HFFc6 (cell line): ENCODE results near the gene KRT26. TPM values are rescaled to one million over a fixed set of nuclear protein-coding genes. Genes with fewer than 3 reads are reported as not detected.

Experiments
- DNase-seq: peaks from one replicate; pipeline ENCODE4 v3.0.0-alpha.2; 2018
- H3K27ac Mint-ChIP-seq: 2 replicates; pipeline ENCODE4 v1.8.0; 2020; ENCODE audit warnings: mild to moderate bottlenecking, mixed read lengths
- H3K27me3 Mint-ChIP-seq: 2 replicates; pipeline ENCODE4 v1.8.0; 2021; ENCODE audit warnings: mild to moderate bottlenecking, moderate library complexity, mixed read lengths; ENCODE audit not compliant: insufficient read depth
- H3K36me3 Mint-ChIP-seq: 2 replicates; pipeline ENCODE4 v1.8.0; 2021; ENCODE audit warnings: low read depth, mixed read lengths
- H3K4me1 Mint-ChIP-seq: 2 replicates; pipeline ENCODE4 v1.8.0; 2020; ENCODE audit warnings: low read depth, mixed read lengths
- H3K4me3 Mint-ChIP-seq: 2 replicates; pipeline ENCODE4 v1.8.0; 2020; ENCODE audit warnings: mild to moderate bottlenecking, moderate library complexity, mixed read lengths
- H3K9me3 Mint-ChIP-seq: 2 replicates; pipeline ENCODE4 v1.8.0; 2020; ENCODE audit warnings: mild to moderate bottlenecking, mixed read lengths
- total RNA-seq, 6 experiments: library from RNA; stranded (reverse); fragmentation: NEBNext Ultra II Directional; extraction: Animal tissue kit (Norgen Biotek cat#: 25700); gene quantifications; 2 replicates in 1 of 6; 3 replicates in 5 of 6; pipeline ENCODE4 v1.2.3, GENCODE V29; 2021
- TF ChIP-seq, protein P1 (sequence below): fragments of 200-600 bp; sonication (generic); IDR thresholded peaks from 2 replicates; pipeline ENCODE4 v1.5.0; 2021; ENCODE audit warnings: antibody characterized with exemption, mild to moderate bottlenecking

KRT26 gene
- total RNA-seq, 6 experiments from 2014 or later = not detected

DNA sequence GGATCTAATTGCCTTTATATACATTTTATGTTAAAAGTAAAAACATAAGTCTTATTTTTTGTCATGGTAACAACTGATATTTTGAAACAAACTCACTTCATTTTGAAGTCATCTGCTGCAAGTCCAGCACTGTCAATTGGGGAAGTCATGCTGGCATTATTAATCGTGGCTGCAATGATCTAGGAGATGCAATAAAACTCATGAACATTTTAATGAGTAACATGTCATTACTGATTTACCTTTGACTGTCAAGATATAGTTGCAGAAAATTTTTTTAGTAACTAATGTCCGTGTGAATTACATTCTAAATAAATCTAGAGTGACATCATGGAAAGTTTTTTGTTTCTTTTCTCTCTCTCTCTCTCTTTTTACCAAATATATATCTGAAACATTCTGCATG is 51.1 kb downstream of the KRT26 start:
- H3K9me3 Mint-ChIP-seq = no peaks in the 10 kb centered on the region
- no peaks in the 10 kb centered on the region for H3K36me3 Mint-ChIP-seq
- H3K27me3 Mint-ChIP-seq = peaks cover 40% of the 10 kb centered on the region
- TF ChIP-seq, protein P1, sequence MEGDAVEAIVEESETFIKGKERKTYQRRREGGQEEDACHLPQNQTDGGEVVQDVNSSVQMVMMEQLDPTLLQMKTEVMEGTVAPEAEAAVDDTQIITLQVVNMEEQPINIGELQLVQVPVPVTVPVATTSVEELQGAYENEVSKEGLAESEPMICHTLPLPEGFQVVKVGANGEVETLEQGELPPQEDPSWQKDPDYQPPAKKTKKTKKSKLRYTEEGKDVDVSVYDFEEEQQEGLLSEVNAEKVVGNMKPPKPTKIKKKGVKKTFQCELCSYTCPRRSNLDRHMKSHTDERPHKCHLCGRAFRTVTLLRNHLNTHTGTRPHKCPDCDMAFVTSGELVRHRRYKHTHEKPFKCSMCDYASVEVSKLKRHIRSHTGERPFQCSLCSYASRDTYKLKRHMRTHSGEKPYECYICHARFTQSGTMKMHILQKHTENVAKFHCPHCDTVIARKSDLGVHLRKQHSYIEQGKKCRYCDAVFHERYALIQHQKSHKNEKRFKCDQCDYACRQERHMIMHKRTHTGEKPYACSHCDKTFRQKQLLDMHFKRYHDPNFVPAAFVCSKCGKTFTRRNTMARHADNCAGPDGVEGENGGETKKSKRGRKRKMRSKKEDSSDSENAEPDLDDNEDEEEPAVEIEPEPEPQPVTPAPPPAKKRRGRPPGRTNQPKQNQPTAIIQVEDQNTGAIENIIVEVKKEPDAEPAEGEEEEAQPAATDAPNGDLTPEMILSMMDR = no peak
- no peak for DNase-seq
- peaks cover 7% of the 10 kb centered on the region; the same call in 1 of the 2 replicates for H3K4me1 Mint-ChIP-seq
- H3K27ac Mint-ChIP-seq = no peak overlapping the region
- no peak overlapping the region for H3K4me3 Mint-ChIP-seq

DNA sequence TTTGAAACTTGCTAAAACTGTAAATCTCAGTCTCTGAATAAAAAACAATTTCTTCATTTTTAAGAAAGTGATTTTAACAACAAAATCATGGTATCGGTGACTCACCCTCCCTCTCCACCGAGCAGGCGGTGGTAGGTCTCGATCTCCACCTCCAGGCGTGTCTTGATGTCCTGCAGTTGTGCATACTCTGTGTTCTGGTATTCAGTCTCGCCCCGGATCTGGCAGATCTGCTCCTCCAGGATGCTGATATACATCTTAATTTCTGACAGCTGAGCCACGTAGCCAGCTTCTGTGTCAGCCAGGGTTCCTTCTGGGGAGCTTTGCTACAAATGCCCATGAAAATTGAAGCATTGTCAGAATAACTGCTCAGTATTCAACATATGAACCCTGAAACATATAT is 53.1 kb downstream of the KRT26 start:
- DNase-seq = no peak
- H3K4me1 Mint-ChIP-seq = peaks cover 7% of the 10 kb centered on the region; the same call in 1 of the 2 replicates
- H3K36me3 Mint-ChIP-seq = no peaks in the 10 kb centered on the region
- H3K9me3 Mint-ChIP-seq = no peaks in the 10 kb centered on the region
- TF ChIP-seq, protein P1 = no peak
- H3K4me3 Mint-ChIP-seq = no peak overlapping the region
- no peak overlapping the region for H3K27ac Mint-ChIP-seq
- H3K27me3 Mint-ChIP-seq = peaks cover 39% of the 10 kb centered on the region

DNA sequence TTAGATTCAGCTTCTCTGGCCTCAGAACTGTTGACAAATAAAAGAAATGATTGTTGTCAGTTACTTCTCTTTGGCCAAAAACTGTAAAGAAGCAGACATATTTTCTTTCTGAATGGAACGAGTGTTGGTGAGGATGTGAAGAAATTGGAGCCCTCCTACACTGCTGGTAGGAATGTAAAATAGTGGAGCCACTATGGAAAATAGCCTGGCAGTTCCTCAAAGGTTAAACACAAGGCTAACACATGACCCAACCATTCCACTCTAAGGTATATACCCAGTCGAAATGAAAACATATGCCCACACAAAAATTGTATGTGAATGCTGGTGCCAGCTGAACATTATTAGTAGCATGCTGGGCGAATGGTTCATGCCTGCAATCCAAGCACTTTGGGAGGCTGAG is 54.2 kb downstream of the KRT26 start:
- Mint-ChIP-seq H3K27me3 (peaks cover 37% of the 10 kb centered on the region), H3K4me3 (no peak overlapping the region), H3K9me3 (no peaks in the 10 kb centered on the region), H3K36me3 (no peaks in the 10 kb centered on the region), H3K4me1 (peaks cover 7% of the 10 kb centered on the region; the same call in 1 of the 2 replicates), H3K27ac (no peak overlapping the region)
- TF ChIP-seq, protein P1 = no peak
- no peak for DNase-seq

Other genes starting within 250 kb of the KRT26 start
- not detected for gene CCR7, start 206.7 kb downstream of the KRT26 start, total RNA-seq
- 100 to 1,000 TPM; 114 to 148 (median 139) TPM for gene SMARCE1, start 124.4 kb downstream of the KRT26 start, total RNA-seq
- gene KRT222, start 107.0 kb downstream of the KRT26 start, total RNA-seq = not detected
- not detected for gene KRT24, start 68.4 kb downstream of the KRT26 start, total RNA-seq
- gene KRT25, start 16.9 kb downstream of the KRT26 start, total RNA-seq = not detected
- gene KRT27, start 10.3 kb upstream of the KRT26 start, total RNA-seq = not detected
- gene KRT28, start 27.8 kb upstream of the KRT26 start, total RNA-seq = not detected
- gene KRT10, start 50.4 kb upstream of the KRT26 start, total RNA-seq = 10 to 100 TPM; 61.4 to 71.0 (median 65.3) TPM
- gene KRT12, start 95.0 kb upstream of the KRT26 start, total RNA-seq = not detected
- gene KRT20, start 113.0 kb upstream of the KRT26 start, total RNA-seq = not detected
- under 1 TPM in 1 of 6 experiments, not detected in 5; 0.14 TPM for gene KRT23, start 165.4 kb upstream of the KRT26 start, total RNA-seq
- not detected for gene KRT39, start 194.7 kb upstream of the KRT26 start, total RNA-seq
- not detected for gene KRT40, start 212.1 kb upstream of the KRT26 start, total RNA-seq
- not detected for gene KRTAP3-3, start 222.0 kb upstream of the KRT26 start, total RNA-seq
- not detected for gene KRTAP3-2, start 227.7 kb upstream of the KRT26 start, total RNA-seq
- 10 to 100 TPM in 1 of 6 experiments, 1 to 10 TPM in 5; 2.5 to 10.2 (median 3.3) TPM for gene KRTAP3-1, start 236.9 kb upstream of the KRT26 start, total RNA-seq